NCI-H524 treated with DMSO at 0.1 percent for 48 hours (cell line): ENCODE data around the gene LBX1.

Experiments used
- DNase-seq: peaks from one replicate; lab custom pipeline; 2025; lab: John Stamatoyannopoulos, UW

The LBX1 gene

GRCh38 chr10:101225846-101226421, 3.3 kb downstream of the LBX1 start:
- DNase-seq = no peak

- no peak for DNase-seq
Measured at GRCh38 chr10:101224910-101225823, 4.1 kb downstream of the LBX1 start.

- no peak for DNase-seq
Measured at GRCh38 chr10:101224060-101224909, 5.0 kb downstream of the LBX1 start.

- no peak for DNase-seq
Measured at GRCh38 chr10:101223274-101224059, 5.8 kb downstream of the LBX1 start.

- DNase-seq = no peak
Measured at GRCh38 chr10:101222683-101223273, 6.5 kb downstream of the LBX1 start.

- no peak for DNase-seq
Measured at GRCh38 chr10:101221963-101222531, 7.2 kb downstream of the LBX1 start.

GRCh38 chr10:101221549-101221948, 7.7 kb downstream of the LBX1 start:
- DNase-seq = no peak

GRCh38 chr10:101219946-101220451, 9.3 kb downstream of the LBX1 start:
- no peak for DNase-seq

- no peak for DNase-seq
Measured at GRCh38 chr10:101219139-101219945, 9.9 kb downstream of the LBX1 start.

- DNase-seq = no peak
Measured at GRCh38 chr10:101218351-101219138, 10.7 kb downstream of the LBX1 start.

GRCh38 chr10:101217450-101218281, 11.6 kb downstream of the LBX1 start:
- DNase-seq = peak; percentile 22

- no peak for DNase-seq
Measured at GRCh38 chr10:101217044-101217425, 12.2 kb downstream of the LBX1 start.

GRCh38 chr10:101216207-101217043, 12.8 kb downstream of the LBX1 start:
- no peak for DNase-seq

GRCh38 chr10:101215397-101216206, 13.7 kb downstream of the LBX1 start:
- DNase-seq = no peak

- no peak for DNase-seq
Measured at GRCh38 chr10:101214446-101215396, 14.5 kb downstream of the LBX1 start.
